Fibroblast of mammary gland (primary cell): ENCODE results near the gene TARS1.

Experiments
- DNase-seq: peaks from one replicate; pipeline ENCODE4 v3.0.0-alpha.2; 2010; ENCODE audit warnings: low read depth
- H3K4me3 ChIP-seq: 2 replicates; pipeline ENCODE4 v1.5.1; 2011; ENCODE audit warnings: low read depth, mild to moderate bottlenecking, low read length, moderate library complexity; ENCODE audit not compliant: control insufficient read depth
- CTCF ChIP-seq: conservative IDR thresholded peaks from 2 replicates; pipeline ENCODE4 v1.5.1; 2011; ENCODE audit warnings: low read depth, low read length, inconsistent platforms; ENCODE audit not compliant: control insufficient read depth, insufficient read depth

TARS1 gene

GRCh38 chr5:33440482-33441240 is at the start of gene TARS1:
TARS1 (plus strand) TSS chr5:33440965; CDS start chr5:33441087, 122 bp downstream.
- TF ChIP-seq CTCF, result no peak
- peak within 1 kb of the TSS; percentile 94 for H3K4me3 ChIP-seq
- DNase-seq, result peak; percentile 100

GRCh38 chr5:33398501-33398900 is 42.3 kb upstream of the TARS1 start:
- TF ChIP-seq CTCF, result no peak
- no peak for DNase-seq
- H3K4me3 ChIP-seq, result no peak overlapping the region

- no peak for TF ChIP-seq CTCF
- DNase-seq, result no peak
- H3K4me3 ChIP-seq, result no peak overlapping the region
Measured at GRCh38 chr5:33400675-33401074, 40.1 kb upstream of the TARS1 start.

GRCh38 chr5:33401482-33402390 is 39.0 kb upstream of the TARS1 start:
- DNase-seq, result peak; percentile 68
- no peak for TF ChIP-seq CTCF
- no peak overlapping the region for H3K4me3 ChIP-seq

- H3K4me3 ChIP-seq, result no peak overlapping the region
- TF ChIP-seq CTCF, result no peak
- no peak for DNase-seq
Measured at GRCh38 chr5:33403187-33403586, 37.6 kb upstream of the TARS1 start.

GRCh38 chr5:33408816-33409215 is 31.9 kb upstream of the TARS1 start:
- peak; percentile 19 for DNase-seq
- no peak for TF ChIP-seq CTCF
- no peak overlapping the region for H3K4me3 ChIP-seq
